HepG2 (cell line): ENCODE results near the gene AMZ2. TPM values are rescaled to one million over a fixed set of nuclear protein-coding genes. Genes with fewer than 3 reads are reported as not detected.

Experiments
- ARNT2 ChIP-seq: sonication (generic); formaldehyde crosslinking; IDR thresholded peaks from 2 replicates; pipeline ENCODE4 v1.8.0; 2022; ENCODE audit warnings: mild to moderate bottlenecking, low read depth, missing genetic modification reagents, moderate library complexity
- ETV5 ChIP-seq: IDR thresholded peaks from 2 replicates; pipeline ENCODE4 v1.6.1; 2018; ENCODE audit warnings: missing biosample characterization, missing genetic modification reagents, inconsistent platforms, borderline replicate concordance
- FOXC1 ChIP-seq: sonication (generic); formaldehyde crosslinking; IDR thresholded peaks from 2 replicates; pipeline ENCODE4 v1.8.0; 2022; ENCODE audit warnings: mild to moderate bottlenecking, missing genetic modification reagents, borderline replicate concordance
- FOXO1 ChIP-seq: sonication (generic); formaldehyde crosslinking; IDR thresholded peaks from 2 replicates; pipeline ENCODE4 v1.4.0; 2020; ENCODE audit warnings: missing genetic modification reagents
- KLF13 ChIP-seq: sonication (generic); formaldehyde crosslinking; IDR thresholded peaks from 2 replicates; pipeline ENCODE4 v1.4.0; 2020; ENCODE audit warnings: mild to moderate bottlenecking, missing genetic modification reagents
- MAF1 ChIP-seq: sonication (generic); formaldehyde crosslinking; IDR thresholded peaks from 2 replicates; pipeline ENCODE4 v1.5.0; 2020; ENCODE audit warnings: missing genetic modification reagents, borderline replicate concordance
- PBX3 ChIP-seq: sonication (generic); formaldehyde crosslinking; IDR thresholded peaks from 2 replicates; pipeline ENCODE4 v1.8.1; 2023; ENCODE audit warnings: missing genetic modification reagents, inconsistent platforms, borderline replicate concordance
- PHF21A ChIP-seq: sonication (generic); formaldehyde crosslinking; IDR thresholded peaks from 2 replicates; pipeline ENCODE4 v1.5.0; 2020; ENCODE audit warnings: mild to moderate bottlenecking, missing genetic modification reagents
- PLSCR1 ChIP-seq: sonication (generic); formaldehyde crosslinking; IDR thresholded peaks from 2 replicates; pipeline ENCODE4 v1.5.0; 2020; ENCODE audit warnings: missing genetic modification reagents, mild to moderate bottlenecking, borderline replicate concordance
- RFX5 ChIP-seq: IDR thresholded peaks from 2 replicates; pipeline ENCODE4 v1.6.1; 2011; ENCODE audit warnings: low read depth, low read length, improper control_type of control experiment
- TFE3 ChIP-seq: IDR thresholded peaks from 2 replicates; pipeline ENCODE4 v1.6.1; 2016
- XBP1 ChIP-seq: sonication (generic); formaldehyde crosslinking; IDR thresholded peaks from 2 replicates; pipeline ENCODE4 v1.5.0; 2020; ENCODE audit warnings: missing genetic modification reagents
- ZBTB14 ChIP-seq: sonication (generic); formaldehyde crosslinking; IDR thresholded peaks from 2 replicates; pipeline ENCODE4 v1.4.0; 2020; ENCODE audit warnings: missing genetic modification reagents
- ZIK1 ChIP-seq: sonication (generic); formaldehyde crosslinking; IDR thresholded peaks from 2 replicates; pipeline ENCODE4 v1.5.0; 2020; ENCODE audit warnings: mild to moderate bottlenecking, low read depth, missing genetic modification reagents, borderline replicate concordance
- ZMAT3 ChIP-seq: sonication (generic); formaldehyde crosslinking; conservative IDR thresholded peaks from 2 replicates; pipeline ENCODE4 v1.7.0; 2021; ENCODE audit warnings: missing genetic modification reagents
- ZNF136 ChIP-seq: sonication (generic); formaldehyde crosslinking; IDR thresholded peaks from 2 replicates; pipeline ENCODE4 v1.8.1; 2022; ENCODE audit warnings: low read depth, mild to moderate bottlenecking, moderate library complexity, missing genetic modification reagents
- ZNF331 ChIP-seq: sonication (generic); formaldehyde crosslinking; IDR thresholded peaks from 2 replicates; pipeline ENCODE4 v1.4.0; 2020; ENCODE audit warnings: missing genetic modification reagents
- ZNF343 ChIP-seq: sonication (generic); formaldehyde crosslinking; IDR thresholded peaks from 2 replicates; pipeline ENCODE4 v1.4.0; 2020; ENCODE audit warnings: mild to moderate bottlenecking, missing genetic modification reagents
- ZNF382 ChIP-seq: sonication (generic); formaldehyde crosslinking; IDR thresholded peaks from 2 replicates; pipeline ENCODE4 v1.5.0; 2020; ENCODE audit warnings: missing genetic modification reagents, mild to moderate bottlenecking, borderline replicate concordance
- ZNF430 ChIP-seq: sonication (generic); formaldehyde crosslinking; IDR thresholded peaks from 2 replicates; pipeline ENCODE4 v1.9.0; 2021; ENCODE audit warnings: mild to moderate bottlenecking, missing genetic modification reagents
- ZNF558 ChIP-seq: sonication (generic); formaldehyde crosslinking; IDR thresholded peaks from 2 replicates; pipeline ENCODE4 v1.9.0; 2022; ENCODE audit warnings: mild to moderate bottlenecking, missing genetic modification reagents, borderline replicate concordance
- ZNF598 ChIP-seq: sonication (generic); formaldehyde crosslinking; IDR thresholded peaks from 2 replicates; pipeline ENCODE4 v1.5.1; 2020; ENCODE audit warnings: mild to moderate bottlenecking, missing genetic modification reagents, borderline replicate concordance
- ZNF678 ChIP-seq: sonication (generic); formaldehyde crosslinking; IDR thresholded peaks from 2 replicates; pipeline ENCODE4 v1.4.0; 2020; ENCODE audit warnings: mild to moderate bottlenecking, missing genetic modification reagents
- ZNF816 ChIP-seq: sonication (generic); formaldehyde crosslinking; IDR thresholded peaks from 2 replicates; pipeline ENCODE4 v1.8.0; 2022; ENCODE audit warnings: missing genetic modification reagents, mild to moderate bottlenecking, borderline replicate concordance
- polyA plus RNA-seq, 8 experiments: library from polyadenylated mRNA; depleted of rRNA in 3 of 8; stranded (reverse) in 7 of 8; unstranded in 1 of 8; fragments of >200 nt; fragmentation: Illumina TruSeq in 4 of 8; extraction: Trizol in 4 of 8; gene quantifications; 2 replicates each; pipeline versions ENCODE4 v1.2.1 to v1.2.3, GENCODE V29; 2011 to 2016; ENCODE audit warnings: low read depth in 4 of 8, missing spikeins in 1 of 8, mixed read lengths in 1 of 8; ENCODE audit not compliant: insufficient read depth in 1 of 8
- total RNA-seq, 5 experiments: library from RNA; depleted of rRNA; stranded (reverse); fragments of >200 nt; fragmentation: Illumina TruSeq; extraction: Trizol; gene quantifications; 2 replicates each; pipeline ENCODE4 v1.2.3, GENCODE V29; 2016; ENCODE audit warnings: low read depth in 1 of 5

The AMZ2 gene
- total and polyA plus RNA-seq, 2 of the 13 experiments (the other 11 are each of a cell fraction or from before 2014, with no cell fraction given) = 86.9 to 90.2 TPM

- TF ChIP-seq ZNF331 (CRISPR knock-in tag) = 0 out of 2 replicates have a peak, but pooled peaks have one; percentile 24
- TF ChIP-seq PLSCR1 (CRISPR knock-in tag) = no peak
- TF ChIP-seq ZNF343 (CRISPR knock-in tag) = no peak
- TF ChIP-seq ZNF430 (CRISPR knock-in tag) = no peak; the same call in 1 of the 2 replicates
- TF ChIP-seq ARNT2 (CRISPR knock-in tag) = peak; percentile 65
- TF ChIP-seq MAF1 = no peak
- no peak for TF ChIP-seq ZNF558 (CRISPR knock-in tag)
- TF ChIP-seq ZBTB14 (CRISPR knock-in tag) = peak; percentile 92
- no peak for TF ChIP-seq FOXC1 (CRISPR knock-in tag)
- no peak for TF ChIP-seq PBX3 (CRISPR knock-in tag)
- no peak; the same call in 1 of the 2 replicates for TF ChIP-seq ZNF816 (CRISPR knock-in tag)
- TF ChIP-seq ZNF136 (CRISPR knock-in tag) = no peak
- TF ChIP-seq TFE3 = no peak; the same call in 1 of the 2 replicates
- TF ChIP-seq FOXO1 (CRISPR knock-in tag) = 0 out of 2 replicates have a peak, but pooled peaks have one; percentile 3
- no peak; the same call in 1 of the 2 replicates for TF ChIP-seq PHF21A (CRISPR knock-in tag)
- TF ChIP-seq ZIK1 (CRISPR knock-in tag) = peak; percentile 53; the same call in 1 of the 2 replicates
- TF ChIP-seq ETV5 (CRISPR knock-in tag) = no peak; the same call in 1 of the 2 replicates
- TF ChIP-seq ZNF598 (CRISPR knock-in tag) = 0 out of 2 replicates have a peak, but pooled peaks have one; percentile 9
- no peak for TF ChIP-seq ZNF678
- no peak for TF ChIP-seq ZNF382
- TF ChIP-seq KLF13 (CRISPR knock-in tag) = no peak
- TF ChIP-seq ZMAT3 (CRISPR knock-in tag) = no peak
- no peak for TF ChIP-seq XBP1
- no peak for TF ChIP-seq RFX5
Observed at GRCh38 chr17:68290955-68291835, 43.4 kb downstream of the AMZ2 start, which contains the start of the genes ARSG and SLC16A6 (continued).
